OCI-LY7 (cell line): ENCODE data around the gene MAD2L2. TPM values are rescaled to one million over a fixed set of nuclear protein-coding genes. Genes with fewer than 3 reads are reported as not detected.
A peak's percentile ranks its signal among the peaks of the same experiment; 100 is the strongest.
"Not testable (repeated sequence)": the region's sequence is repeated elsewhere in the genome, so short reads cannot be mapped to it uniquely, and the experiment has no call there.

Experiments used
- BruUV-seq: library from RNA; stranded (reverse); fragments of 400-500 nt; replicated peaks from 2 replicates; lab custom pipeline; 2021; lab: Mats Ljungman, UMichigan
- CTCF ChIA-PET: fragments of 300-600 bp; sonication (Branson Sonifier 250); formaldehyde crosslinking; loops from one replicate; lab custom pipeline; 2022; ENCODE audit warnings: antibody characterized with exemption; ENCODE audit not compliant: unreplicated experiment; lab: Charles Lee
- POLR2A ChIA-PET: fragments of 300-600 bp; sonication (Branson Sonifier 250); formaldehyde crosslinking; loops from one replicate; lab custom pipeline; 2022; ENCODE audit warnings: antibody characterized with exemption; lab: Charles Lee
- DNase-seq: peaks from one replicate; pipeline ENCODE4 v3.0.0-alpha.2; 2015; ENCODE audit warnings: low spot score
- H2AFZ ChIP-seq: fragments of 200-600 bp; sonication (generic), shearing (Covaris generic); 2 replicates; pipeline ENCODE4 v1.6.1; 2014; ENCODE audit warnings: mild to moderate bottlenecking, antibody characterized with exemption, low read length, moderate library complexity
- H3K27ac ChIP-seq: fragments of 200-600 bp; sonication (generic); 2 replicates; pipeline ENCODE4 v1.5.1; 2014; ENCODE audit warnings: mixed run types, low read depth, mild to moderate bottlenecking, moderate library complexity, low read length, inconsistent platforms; ENCODE audit not compliant: poor library complexity, severe bottlenecking
- H3K36me3 ChIP-seq: fragments of 200-600 bp; sonication (generic); 2 replicates; pipeline ENCODE4 v1.6.1; 2014; ENCODE audit warnings: mild to moderate bottlenecking, antibody characterized with exemption, low read length, moderate library complexity, mixed read lengths; ENCODE audit not compliant: insufficient read depth
- H3K4me1 ChIP-seq: fragments of 200-600 bp; sonication (generic); 2 replicates; pipeline ENCODE4 v1.5.1; 2014; ENCODE audit warnings: mild to moderate bottlenecking, low read length; ENCODE audit not compliant: insufficient read depth, poor library complexity, severe bottlenecking
- H3K4me2 ChIP-seq: fragments of 200-600 bp; sonication (generic); 2 replicates; pipeline ENCODE4 v1.6.1; 2014; ENCODE audit warnings: mild to moderate bottlenecking, low read length
- H3K4me3 ChIP-seq: fragments of 200-600 bp; sonication (generic); 2 replicates; pipeline ENCODE4 v1.5.1; 2014; ENCODE audit warnings: mild to moderate bottlenecking, low read depth, low read length; ENCODE audit not compliant: poor library complexity, severe bottlenecking
- H3K79me2 ChIP-seq: fragments of 200-600 bp; sonication (generic); 2 replicates; pipeline ENCODE4 v1.6.1; 2016; ENCODE audit warnings: low read depth, mild to moderate bottlenecking, low read length, moderate library complexity, mixed read lengths; ENCODE audit not compliant: insufficient read depth
- H3K9me2 ChIP-seq: fragments of 200-600 bp; sonication (generic); 2 replicates; pipeline ENCODE4 v1.6.1; 2016; ENCODE audit warnings: mild to moderate bottlenecking, low read length, mixed read lengths; ENCODE audit not compliant: insufficient read depth
- H3K9me3 ChIP-seq: fragments of 200-600 bp; sonication (generic); 2 replicates; pipeline ENCODE4 v1.6.1; 2014; ENCODE audit warnings: mild to moderate bottlenecking, mixed run types, low read length, mixed read lengths
- H4K20me1 ChIP-seq: fragments of 200-600 bp; sonication (generic); 2 replicates; pipeline ENCODE4 v1.6.1; 2014; ENCODE audit warnings: mild to moderate bottlenecking, antibody characterized with exemption, low read length, moderate library complexity, mixed read lengths; ENCODE audit not compliant: insufficient read depth
- EZH2phosphoT487 ChIP-seq: fragments of 200-600 bp; sonication (generic); IDR thresholded peaks from 2 replicates; pipeline ENCODE4 v1.6.1; 2018; ENCODE audit warnings: low read depth, borderline replicate concordance, mild to moderate bottlenecking, mixed run types, antibody characterized with exemption, low read length, moderate library complexity, mixed read lengths
- intact Hi-C: fragments of 100-400 bp; cut with micrococcal nuclease; formaldehyde crosslinking; loops from one replicate; pipeline ENCODE4 v1.10.0; 2022; ENCODE audit not compliant: unreplicated experiment
- total RNA-seq, 2 experiments: library from RNA; depleted of rRNA in 1 of 2; stranded (reverse); fragments of >200 nt in 1 of 2; shearing (Covaris generic) in 1 of 2; gene quantifications; 2 replicates each; pipeline ENCODE4 v1.2.3, GENCODE V29; 2014 to 2022
- TF ChIP-seq, protein P1 (sequence below): fragments of 200-600 bp; sonication (generic); conservative IDR thresholded peaks from 2 replicates; pipeline ENCODE4 v1.5.1; 2014; ENCODE audit warnings: mild to moderate bottlenecking, antibody characterized with exemption, low read length, moderate library complexity, mixed read lengths

MAD2L2 gene
- total RNA-seq, 2 experiments from 2014 or later, result 89.7 to 144 TPM

DNA sequence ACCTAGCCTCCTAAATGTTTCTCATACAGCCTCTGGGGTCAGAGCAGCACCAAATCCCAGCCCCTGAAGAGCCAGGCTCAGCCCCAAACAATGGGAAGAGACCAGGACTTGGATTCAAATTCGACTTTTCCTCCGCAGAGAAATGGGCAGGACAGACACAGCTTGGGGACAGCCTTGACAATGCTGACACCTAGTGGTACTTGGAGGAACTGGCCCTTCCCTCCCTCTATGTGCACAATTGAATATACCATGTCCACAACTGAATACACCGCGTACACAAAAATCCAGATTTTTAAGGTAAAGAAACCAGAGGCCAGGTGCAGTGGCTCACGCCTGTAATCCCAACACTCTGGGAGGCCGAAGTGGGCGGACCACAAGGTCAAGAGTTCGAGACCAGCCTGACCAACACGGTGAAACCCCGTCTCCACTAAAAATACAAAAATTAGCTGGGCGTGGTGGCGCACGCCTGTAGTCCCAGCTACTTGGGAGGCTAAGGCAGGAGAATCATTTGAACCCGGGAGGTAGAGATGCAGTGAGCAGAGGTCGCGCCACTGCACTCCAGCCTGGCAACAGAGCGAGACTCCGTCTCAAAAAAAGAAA is 38.4 kb downstream of the MAD2L2 start:
- POLR2A ChIA-PET, CTCF ChIA-PET: not testable (repeated sequence)
- TF ChIP-seq, protein P1, sequence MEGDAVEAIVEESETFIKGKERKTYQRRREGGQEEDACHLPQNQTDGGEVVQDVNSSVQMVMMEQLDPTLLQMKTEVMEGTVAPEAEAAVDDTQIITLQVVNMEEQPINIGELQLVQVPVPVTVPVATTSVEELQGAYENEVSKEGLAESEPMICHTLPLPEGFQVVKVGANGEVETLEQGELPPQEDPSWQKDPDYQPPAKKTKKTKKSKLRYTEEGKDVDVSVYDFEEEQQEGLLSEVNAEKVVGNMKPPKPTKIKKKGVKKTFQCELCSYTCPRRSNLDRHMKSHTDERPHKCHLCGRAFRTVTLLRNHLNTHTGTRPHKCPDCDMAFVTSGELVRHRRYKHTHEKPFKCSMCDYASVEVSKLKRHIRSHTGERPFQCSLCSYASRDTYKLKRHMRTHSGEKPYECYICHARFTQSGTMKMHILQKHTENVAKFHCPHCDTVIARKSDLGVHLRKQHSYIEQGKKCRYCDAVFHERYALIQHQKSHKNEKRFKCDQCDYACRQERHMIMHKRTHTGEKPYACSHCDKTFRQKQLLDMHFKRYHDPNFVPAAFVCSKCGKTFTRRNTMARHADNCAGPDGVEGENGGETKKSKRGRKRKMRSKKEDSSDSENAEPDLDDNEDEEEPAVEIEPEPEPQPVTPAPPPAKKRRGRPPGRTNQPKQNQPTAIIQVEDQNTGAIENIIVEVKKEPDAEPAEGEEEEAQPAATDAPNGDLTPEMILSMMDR, result peak; percentile 93

DNA sequence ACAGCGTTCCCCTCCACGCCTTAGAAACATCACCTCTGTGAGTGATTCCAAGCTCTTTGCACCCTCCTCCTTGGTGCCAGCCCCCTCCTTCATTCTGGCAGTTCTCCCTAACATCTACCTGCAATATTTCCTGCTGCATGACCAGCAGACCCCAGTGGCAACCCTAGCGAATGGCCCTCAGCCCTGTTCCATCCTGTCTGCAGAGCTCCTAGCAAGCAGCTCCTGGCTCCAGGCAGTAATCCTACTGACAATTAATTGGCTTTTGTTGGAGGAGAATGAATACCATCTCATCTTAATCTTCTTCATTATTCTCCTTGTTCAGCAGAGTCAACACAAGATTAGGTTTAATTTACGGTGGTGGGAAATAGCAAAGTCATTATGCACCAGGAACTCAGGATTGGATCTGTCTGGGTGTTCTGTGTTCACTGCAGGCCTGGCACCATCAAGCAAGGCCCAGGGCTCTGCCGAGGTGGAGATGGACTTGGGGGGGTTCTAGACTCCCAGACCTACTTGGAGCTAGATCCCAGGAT is 39.1 kb downstream of the MAD2L2 start:
- no peak overlapping the region for H3K4me2 ChIP-seq
- no peaks in the 10 kb centered on the region for H3K9me3 ChIP-seq
- no peaks in the 10 kb centered on the region for H4K20me1 ChIP-seq
- no peak overlapping the region for H3K4me3 ChIP-seq
- no peak for TF ChIP-seq EZH2phosphoT487
- TF ChIP-seq, protein P1, result no peak
- no peaks in the 10 kb centered on the region for H3K36me3 ChIP-seq
- no peak for DNase-seq
- intact Hi-C loops, result loop anchor here (1.0 to 10.0 kb wide), 5 partner anchors 77 to 605 kb away; no protein-coding TSS in a partner anchor
- H3K9me2 ChIP-seq, result no peaks in the 10 kb centered on the region
- no TSS peak for BruUV-seq
- no peak overlapping the region for H3K27ac ChIP-seq
- no peak overlapping the region for H2AFZ ChIP-seq
- CTCF ChIA-PET, result no interaction called here
- POLR2A ChIA-PET, result no interaction called here
- H3K79me2 ChIP-seq, result no peaks in the 10 kb centered on the region
- H3K4me1 ChIP-seq, result peaks cover 7% of the 10 kb centered on the region

More for the DNA sequence above, 38.4 kb downstream of the MAD2L2 start:
- H3K4me3 ChIP-seq, BruUV-seq, H4K20me1 ChIP-seq, H3K4me2 ChIP-seq, H3K9me2 ChIP-seq, H2AFZ ChIP-seq, H3K36me3 ChIP-seq, H3K79me2 ChIP-seq, H3K4me1 ChIP-seq, H3K27ac ChIP-seq, H3K9me3 ChIP-seq: not testable (repeated sequence)
- DNase-seq, result peak; percentile 65
- intact Hi-C loops, result loop anchor here (1.0 to 10.0 kb wide), 5 partner anchors 78 to 606 kb away; no protein-coding TSS in a partner anchor

DNA sequence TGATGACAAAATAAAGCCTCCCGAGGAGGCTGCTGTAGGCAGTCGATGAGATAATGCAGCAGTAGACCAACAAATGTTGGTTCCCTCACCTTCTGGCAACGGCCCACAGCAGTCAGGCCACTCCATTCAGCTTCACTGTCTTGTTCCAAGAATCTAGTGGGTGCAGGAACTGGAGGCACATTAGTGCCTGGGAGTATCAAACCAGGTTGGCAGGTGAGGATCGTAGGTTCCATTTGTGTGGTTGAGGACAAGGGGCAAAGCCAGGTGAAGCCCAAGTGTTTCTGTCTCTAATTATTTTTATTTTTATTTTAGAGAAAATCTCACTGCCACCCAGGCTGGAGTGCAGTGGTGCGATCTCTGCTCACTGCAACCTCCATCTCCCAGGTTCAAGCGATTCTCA is 40.0 kb downstream of the MAD2L2 start:
- no peak for TF ChIP-seq EZH2phosphoT487
- TF ChIP-seq, protein P1, result no peak
- Histone ChIP-seq H2AFZ (no peak overlapping the region), H3K4me2 (no peak overlapping the region), H3K9me3 (no peaks in the 10 kb centered on the region), H3K36me3 (no peaks in the 10 kb centered on the region), H3K4me1 (peaks cover 7% of the 10 kb centered on the region), H3K79me2 (no peaks in the 10 kb centered on the region), H4K20me1 (no peaks in the 10 kb centered on the region), H3K27ac (no peak overlapping the region), H3K4me3 (no peak overlapping the region), H3K9me2 (no peaks in the 10 kb centered on the region)
- intact Hi-C loops, result loop anchor here (5.0 to 10.0 kb wide), 3 partner anchors 76 to 399 kb away; no protein-coding TSS in a partner anchor
- CTCF ChIA-PET, result no interaction called here
- POLR2A ChIA-PET, result no interaction called here
- BruUV-seq, result no TSS peak
- DNase-seq, result no peak
